Measurements from ENCODE around the gene TCF7L2.

DNA sequence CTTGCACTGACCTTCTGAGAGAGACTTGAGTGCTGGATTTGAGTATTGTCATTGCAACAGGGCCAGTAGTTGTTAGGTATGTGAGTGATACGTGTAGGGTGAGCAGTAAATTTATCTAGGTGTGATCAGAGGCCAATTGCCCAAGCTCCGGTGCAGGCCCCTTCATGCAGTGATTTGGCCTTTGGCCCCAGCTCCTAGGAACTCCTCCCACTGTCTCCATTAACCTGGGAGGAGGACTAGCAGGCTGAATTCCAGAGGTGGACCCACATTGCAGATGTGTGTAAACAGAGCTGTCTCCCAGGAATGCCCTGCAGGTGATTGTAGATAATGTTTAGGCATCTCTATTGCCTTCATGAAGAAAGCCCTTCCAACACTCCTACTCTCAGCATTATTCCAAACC lies 19.5 kb downstream of the TCF7L2 start:
- TF ChIP-seq CTCF (IDR thresholded peaks at IDR 0.05; ENCODE audit: low read length): no peak
- no peak for TF ChIP-seq EZH2 (IDR thresholded peaks at IDR 0.05; ENCODE audit: borderline replicate concordance, low read length)
